ENCODE results near the gene PLXNA2. TPM values are rescaled to one million over a fixed set of nuclear protein-coding genes. Genes with fewer than 3 reads are reported as not detected.

The PLXNA2 gene
- total and polyA plus RNA-seq, 2 of the 4 experiments (the other 2 are of a cell fraction), result 0.72 to 1.1 TPM

- Histone ChIP-seq H3K23ac (ENCODE audit: low read depth, low read length) (no peak overlapping the region), H3K4me1 (ENCODE audit: control insufficient read depth, insufficient read depth, low read length) (peaks cover 8% of the 10 kb centered on the region), H3K18ac (ENCODE audit: low read depth, low read length) (no peak overlapping the region), H3K27ac (ENCODE audit: insufficient read depth, low read length) (no peak overlapping the region), H2BK120ac (ENCODE audit: low read depth, low read length) (no peak overlapping the region), H3K14ac (replicated peaks; ENCODE audit: low read depth, low read length) (no peak overlapping the region), H4K5ac (ENCODE audit: low read depth, low read length) (no peak overlapping the region), H2AK9ac (replicated peaks; ENCODE audit: low read depth, low read length, poor library complexity) (no peak overlapping the region), H3K9me1 (ENCODE audit: insufficient read depth, low read length) (peaks cover 17% of the 10 kb centered on the region), H2BK5ac (ENCODE audit: low read depth, low read length, poor library complexity, severe bottlenecking) (no peak overlapping the region), H2BK15ac (ENCODE audit: low read depth, low read length) (no peak overlapping the region), H3K9ac (ENCODE audit: low read depth, low read length) (no peak overlapping the region), H3K56ac (ENCODE audit: extremely low read depth, insufficient read depth, low read length) (no peak overlapping the region), H3K9me3 (ENCODE audit: control insufficient read depth, insufficient read depth, low read length) (no peaks in the 10 kb centered on the region), H3K4me2 (ENCODE audit: low read depth, low read length) (no peak overlapping the region), H2AK5ac (ENCODE audit: low read depth, low read length) (no peak overlapping the region), H4K91ac (ENCODE audit: insufficient read depth, low read depth, low read length) (no peak overlapping the region), H2AFZ (replicated peaks; ENCODE audit: low read length, poor library complexity) (no peak overlapping the region), H3K4me3 (ENCODE audit: insufficient read depth, low read depth, low read length) (no peak overlapping the region), H2BK20ac (ENCODE audit: low read depth, low read length) (no peak overlapping the region), H3K4ac (ENCODE audit: low read depth, low read length) (no peak overlapping the region), H4K8ac (ENCODE audit: low read depth in 2 of 2, low read length in 2 of 2) (no peak overlapping the region), H3K79me1 (ENCODE audit: low read depth in 1 of 2, low read length in 2 of 2) (peaks cover 0 to 20% of the 10 kb centered on the region in 2 experiments; a peak in 2 of 4 replicates), H4K20me1 (ENCODE audit: insufficient read depth, low read length) (no peaks in the 10 kb centered on the region), H3K36me3 (ENCODE audit: control insufficient read depth, insufficient read depth, low read length) (no peaks in the 10 kb centered on the region), H3K27me3 (ENCODE audit: control insufficient read depth, insufficient read depth, low read length) (no peaks in the 10 kb centered on the region)
- intact Hi-C loops (cut with micrococcal nuclease), result no loop called here
- ATAC-seq (ENCODE audit: low read depth), result no peak
- TF ChIP-seq CTCF (conservative IDR thresholded peaks at IDR 0.05; ENCODE audit: low read depth, low read length) (no peak), FOS (IDR thresholded peaks at IDR 0.05; ENCODE audit: low read depth, low read length) (no peak), CHD1 (IDR thresholded peaks at IDR 0.05; ENCODE audit: low read depth, low read length) (no peak), RCOR1 (IDR thresholded peaks at IDR 0.05; ENCODE audit: insufficient replicate concordance, low read length) (no peak), MAZ (IDR thresholded peaks at IDR 0.05; ENCODE audit: borderline replicate concordance, low read depth, low read length) (no peak), MXI1 (IDR thresholded peaks at IDR 0.05; ENCODE audit: borderline replicate concordance, low read depth, low read length) (no peak), NFE2L2 (IDR thresholded peaks at IDR 0.05; ENCODE audit: low read depth, low read length) (no peak)
- dilution Hi-C loops (cut with HindIII; ENCODE audit: low sequenced_read_pairs, unreplicated experiment), result no loop called here
- in situ Hi-C loops (cut with MboI; ENCODE audit: low sequenced_read_pairs), result no loop called here
- no TSS peak for BruUV-seq (replicated peaks)
- no peak for DNase-seq
- WGBS, 2 experiments (ENCODE audit: extremely low coverage in 2 of 2, insufficient read length in 1 of 2), result 100% methylated on average over 1 of the region's 3 CpGs; no CpG with 5 or more reads in 1 of the 2 experiments
- CTCF ChIA-PET, result interaction anchor here (0.7 kb wide), 1 partner anchor 100 kb away, joined by 3 read pairs; no protein-coding TSS in a partner anchor
- POLR2A ChIA-PET (ENCODE audit: unreplicated experiment), result no interaction called here
Observed at GRCh38 chr1:208177656-208178055, 66.5 kb downstream of the PLXNA2 start.
